Adrenal gland (tissue), 12 donors: ENCODE measurements around the gene DSTN. TPM values are rescaled to one million over a fixed set of nuclear protein-coding genes. Genes with fewer than 3 reads are reported as not detected.

Experiments
- DNase-seq, 7 donors: peaks; one replicate each; pipeline ENCODE4 v3.0.0-alpha.2; 2019 to 2020
- H3K27ac ChIP-seq, 5 donors: fragments of 200-600 bp; sonication (generic) in 4 of 5; 1 replicate in 3 of 5; 2 replicates in 2 of 5; pipeline versions ENCODE4 v1.5.1 to v1.8.0; 2016 to 2020; ENCODE audit warnings: mild to moderate bottlenecking in 1 of 5
- H3K27me3 ChIP-seq: fragments of 200-600 bp; 2 replicates; pipeline ENCODE4 v1.8.0; 2021
- H3K36me3 ChIP-seq, 2 donors: fragments of 200-600 bp; replicated peaks in 1 of 2; 1 replicate in 1 of 2; 2 replicates in 1 of 2; pipeline versions ENCODE4 v1.5.1 to v1.8.0; 2018 to 2022
- H3K4me1 ChIP-seq, 2 donors: fragments of 200-600 bp; replicated peaks in 1 of 2; 1 replicate in 1 of 2; 2 replicates in 1 of 2; pipeline versions ENCODE4 v1.5.1 to v1.8.0; 2018 to 2021
- H3K4me3 ChIP-seq, 4 donors: fragments of 200-600 bp; sonication (generic) in 3 of 4; one replicate each; pipeline ENCODE4 v1.5.1; 2016 to 2018
- H3K9me3 ChIP-seq, 3 donors: fragments of 200-600 bp; sonication (generic) in 1 of 3; replicated peaks in 1 of 3; 1 replicate in 2 of 3; 2 replicates in 1 of 3; pipeline versions ENCODE4 v1.5.1 to v1.8.0; 2016 to 2021
- POLR2A ChIP-seq, 2 donors: fragments of 450-650 bp; IDR thresholded peaks; one replicate each; pipeline ENCODE4 v1.6.1; 2017; ENCODE audit warnings: antibody characterized with exemption in 2 of 2, mild to moderate bottlenecking in 2 of 2, moderate library complexity in 1 of 2
- WGBS, 4 donors: extraction: QIAGEN DNeasy Blood & Tissue Kit in 2 of 4; methylation state at CpG; one replicate each; pipeline versions ENCODE4 v1.1.5 to v1.1.7; 2013 to 2017; 5-methylcytosine and 5-hydroxymethylcytosine counted together
- intact Hi-C, 2 donors: fragments of 100-400 bp; cut with DNase I; formaldehyde crosslinking; loops; one replicate each; pipeline versions ENCODE4 v1.14.1 to v1.15.0; 2022 to 2023
- polyA plus RNA-seq, 3 donors: library from polyadenylated mRNA; stranded (reverse); fragments of 200-250 nt in 2 of 3; fragments of 350-450 nt in 1 of 3; fragmentation: Illumina TruSeq in 1 of 3; extraction: RNeasy Lipid Tissue Mini Kit (QIAGEN cat#74804) in 1 of 3; gene quantifications; one replicate each; pipeline ENCODE4 v1.2.3, GENCODE V29; 2013 to 2014
- total RNA-seq, 9 donors: library from RNA; depleted of rRNA in 4 of 9; stranded (reverse); fragments of >200 nt in 4 of 9; fragments of 120-200 nt in 1 of 9; fragmentation: NEBNext Ultra II Directional in 1 of 9; extraction: Animal tissue kit (Norgen Biotek cat#: 25700) in 1 of 9; gene quantifications; one replicate each; pipeline versions ENCODE4 v1.1.0 to v1.2.4, GENCODE V29; 2013 to 2023
- TF ChIP-seq, protein P1 (sequence below), 6 experiments: fragments of 450-650 bp in 4 of 6; fragments of 200-600 bp in 2 of 6; sonication (generic) in 1 of 6; IDR thresholded peaks; 1 replicate in 5 of 6; 2 replicates in 1 of 6; pipeline versions ENCODE4 v1.5.1 to v1.8.0; 2016 to 2021; ENCODE audit warnings: antibody characterized with exemption in 6 of 6, mild to moderate bottlenecking in 2 of 6, moderate library complexity in 1 of 6
- donor health status: healthy with polysubstance abuse.
- donor health status: Bipolar disorder and iron deficiency.
- donor health status: DM: yes; HTN: yes; CAD: no.
- donor health status: DM: no; HTN: no; CAD: no.
- donor health status: DM: no; HTN: no; CAD: no.
- donor health status: DM: yes; HTN: yes; CAD: no.

Gene DSTN
- total and polyA plus RNA-seq, 12 donors, result 184 to 552 (median 273) TPM

DNA sequence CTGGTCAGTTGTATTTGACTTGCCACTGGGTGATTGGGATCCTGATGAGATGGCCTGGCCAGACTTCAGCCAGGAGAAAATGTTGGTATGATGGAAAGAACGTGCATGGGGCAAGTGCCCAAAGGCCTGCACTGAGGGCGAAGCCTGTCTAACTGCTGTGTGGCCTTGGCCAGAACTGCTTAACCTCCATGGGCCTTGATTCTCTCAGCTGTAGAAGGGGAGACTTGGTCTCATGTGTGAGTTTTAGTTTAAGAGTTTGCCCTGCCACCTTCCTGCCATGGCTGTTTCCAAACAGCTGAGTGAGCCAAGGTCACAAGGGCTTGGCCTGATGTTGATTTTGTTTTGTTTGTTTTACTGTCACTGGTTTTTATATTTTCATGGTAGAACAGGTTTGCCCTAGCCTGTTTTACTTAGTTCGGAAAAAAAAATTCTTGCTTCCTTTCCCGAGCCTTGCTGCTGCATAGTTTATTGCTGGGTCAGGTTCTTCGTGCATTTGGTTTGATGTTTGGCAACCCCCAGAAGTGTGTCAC lies 35.3 kb downstream of the DSTN start:
- no peaks in the 10 kb centered on the region for H3K9me3 ChIP-seq
- TF ChIP-seq, protein P1, sequence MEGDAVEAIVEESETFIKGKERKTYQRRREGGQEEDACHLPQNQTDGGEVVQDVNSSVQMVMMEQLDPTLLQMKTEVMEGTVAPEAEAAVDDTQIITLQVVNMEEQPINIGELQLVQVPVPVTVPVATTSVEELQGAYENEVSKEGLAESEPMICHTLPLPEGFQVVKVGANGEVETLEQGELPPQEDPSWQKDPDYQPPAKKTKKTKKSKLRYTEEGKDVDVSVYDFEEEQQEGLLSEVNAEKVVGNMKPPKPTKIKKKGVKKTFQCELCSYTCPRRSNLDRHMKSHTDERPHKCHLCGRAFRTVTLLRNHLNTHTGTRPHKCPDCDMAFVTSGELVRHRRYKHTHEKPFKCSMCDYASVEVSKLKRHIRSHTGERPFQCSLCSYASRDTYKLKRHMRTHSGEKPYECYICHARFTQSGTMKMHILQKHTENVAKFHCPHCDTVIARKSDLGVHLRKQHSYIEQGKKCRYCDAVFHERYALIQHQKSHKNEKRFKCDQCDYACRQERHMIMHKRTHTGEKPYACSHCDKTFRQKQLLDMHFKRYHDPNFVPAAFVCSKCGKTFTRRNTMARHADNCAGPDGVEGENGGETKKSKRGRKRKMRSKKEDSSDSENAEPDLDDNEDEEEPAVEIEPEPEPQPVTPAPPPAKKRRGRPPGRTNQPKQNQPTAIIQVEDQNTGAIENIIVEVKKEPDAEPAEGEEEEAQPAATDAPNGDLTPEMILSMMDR (IDR thresholded peaks at IDR 0.05), result no peak
- TF ChIP-seq POLR2A (IDR thresholded peaks at IDR 0.05), result no peak
- H3K36me3 ChIP-seq, result peaks cover 0 to 21% of the 10 kb centered on the region in 2 donors
- peak overlapping the region in 2 of 5 donors; percentile 35 to 50 for H3K27ac ChIP-seq
- no peaks in the 10 kb centered on the region for H3K27me3 ChIP-seq
- intact Hi-C loops, result no loop called here
- WGBS, 4 donors, result 44 to 61% (median 50%) methylated on average over 4 to 5 of the region's 5 CpGs
- no peak overlapping the region for H3K4me3 ChIP-seq
- H3K4me1 ChIP-seq, result peaks cover 8 to 13% of the 10 kb centered on the region in 2 donors
- peak in 2 of 7 donors; percentile 19 to 53 for DNase-seq

DNA sequence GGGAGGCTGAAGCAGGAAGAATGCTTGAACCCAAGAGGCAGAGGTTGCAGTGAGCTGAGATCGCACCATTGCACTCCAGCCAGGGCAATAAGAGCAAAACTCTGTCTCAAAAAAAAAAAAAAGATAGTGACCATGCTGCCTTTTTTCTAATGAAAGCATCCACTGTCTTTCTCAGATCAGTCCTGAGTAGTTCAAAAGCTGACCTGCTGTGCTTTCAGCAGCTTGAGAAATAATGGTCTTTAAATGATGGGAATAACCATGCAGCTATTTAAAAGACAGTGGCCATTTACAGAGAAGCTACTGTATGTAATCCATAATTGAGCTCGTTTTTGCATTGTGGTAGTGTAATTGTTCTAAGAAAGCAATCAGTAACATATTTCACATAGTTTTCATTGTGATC lies 36.1 kb downstream of the DSTN start:
- no peak for DNase-seq
- no peak for TF ChIP-seq POLR2A (IDR thresholded peaks at IDR 0.05)
- TF ChIP-seq, protein P1 (IDR thresholded peaks at IDR 0.05), result no peak
- WGBS, 4 donors, result 76 to 86% (median 83%) methylated on average over 2 of the region's 2 CpGs
- no peaks in the 10 kb centered on the region for H3K27me3 ChIP-seq
- no peaks in the 10 kb centered on the region for H3K9me3 ChIP-seq
- H3K36me3 ChIP-seq, result peaks cover 0 to 21% of the 10 kb centered on the region in 2 donors
- no peak overlapping the region for H3K27ac ChIP-seq
- H3K4me1 ChIP-seq, result peaks cover 8 to 13% of the 10 kb centered on the region in 2 donors
- H3K4me3 ChIP-seq, result no peak overlapping the region
- intact Hi-C loops, result no loop called here

DNA sequence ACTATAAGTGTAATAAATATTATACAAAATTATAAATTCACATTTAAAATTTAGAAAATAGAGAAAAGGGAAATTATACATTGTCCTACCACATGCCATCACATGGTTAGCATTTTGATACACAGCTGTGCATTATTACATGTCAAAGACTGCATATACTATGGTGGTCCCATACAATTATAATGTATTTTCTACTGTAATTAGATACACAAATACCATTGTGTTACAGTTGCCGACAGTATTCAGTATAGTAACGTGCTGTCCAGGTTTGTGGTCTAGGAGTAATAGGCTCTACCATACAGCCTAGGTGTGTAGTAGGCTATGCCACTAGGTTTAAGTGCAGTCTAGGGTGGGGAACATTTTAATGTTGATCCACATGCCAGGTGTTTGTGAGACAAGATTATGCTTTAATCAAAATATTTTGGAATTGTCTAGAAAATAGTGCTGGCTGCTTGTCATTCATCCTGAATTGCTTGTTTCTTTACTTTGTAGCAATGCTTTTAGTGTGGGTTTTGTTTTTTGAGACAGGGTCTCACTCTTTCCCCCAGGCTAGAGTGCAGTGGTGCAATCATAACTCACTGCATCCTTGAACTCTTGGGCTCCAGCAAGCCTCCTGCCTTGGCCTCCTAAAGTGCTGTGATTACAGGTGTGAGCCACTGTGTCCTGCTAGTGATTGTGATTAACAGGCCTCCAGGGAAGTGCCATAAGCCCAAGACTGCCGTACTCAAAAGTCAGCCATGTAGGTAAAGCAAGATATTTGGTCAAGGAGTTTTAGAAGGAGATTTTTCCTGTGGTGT lies 39.0 kb downstream of the DSTN start:
- Histone ChIP-seq H3K27ac (no peak overlapping the region), H3K4me1 (peaks cover 16 to 30% of the 10 kb centered on the region in 2 donors), H3K9me3 (no peaks in the 10 kb centered on the region), H3K36me3 (peaks cover 0 to 14% of the 10 kb centered on the region in 2 donors), H3K27me3 (no peaks in the 10 kb centered on the region), H3K4me3 (no peak overlapping the region)
- intact Hi-C loops, result no loop called here
- 89 to 94% (median 92%) methylated on average over 3 of the region's 3 CpGs for WGBS, 4 donors
- no peak for TF ChIP-seq POLR2A (IDR thresholded peaks at IDR 0.05)
- TF ChIP-seq, protein P1 (IDR thresholded peaks at IDR 0.05), result no peak
- no peak for DNase-seq

DNA sequence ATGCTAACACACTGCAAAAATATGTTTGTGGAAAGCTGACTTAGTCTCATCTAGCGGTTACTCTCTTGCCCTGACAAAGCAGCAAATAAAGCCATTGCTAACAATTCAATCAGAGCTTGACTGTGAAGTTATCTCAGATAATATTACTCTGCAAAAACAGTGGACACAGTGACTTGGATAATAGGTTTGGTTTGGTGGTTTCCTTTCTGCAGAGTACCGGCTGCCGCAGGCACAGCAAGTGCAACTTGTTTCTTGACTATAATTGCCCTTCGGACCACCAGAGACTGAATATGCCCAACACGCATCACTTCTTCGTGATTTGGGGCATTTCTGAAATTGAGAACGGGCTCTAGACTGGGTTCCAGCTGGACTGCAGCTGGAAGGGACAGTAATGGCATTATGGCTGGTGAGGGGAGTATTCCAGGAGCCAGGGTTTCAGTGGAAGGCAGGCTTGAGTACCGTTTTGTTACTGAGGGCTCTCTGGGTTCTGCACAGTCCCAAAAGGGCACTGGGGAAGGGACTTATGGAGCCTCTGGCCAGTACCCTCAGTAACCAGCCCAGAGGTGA lies 40.0 kb downstream of the DSTN start:
- intact Hi-C loops, result loop anchor here in 1 of 2 donors (5.0 kb wide), 1 partner anchor 33 kb away; no protein-coding TSS in a partner anchor
- peak overlapping the region in 1 of 5 donors; percentile 69 for H3K27ac ChIP-seq
- DNase-seq, result no peak
- H3K27me3 ChIP-seq, result no peaks in the 10 kb centered on the region
- peaks cover 0 to 21% of the 10 kb centered on the region in 2 donors for H3K36me3 ChIP-seq
- TF ChIP-seq, protein P1 (IDR thresholded peaks at IDR 0.05), result no peak
- TF ChIP-seq POLR2A (IDR thresholded peaks at IDR 0.05), result no peak
- no peaks in the 10 kb centered on the region for H3K9me3 ChIP-seq
- no peak overlapping the region for H3K4me3 ChIP-seq
- H3K4me1 ChIP-seq, result peaks cover 16 to 28% of the 10 kb centered on the region in 2 donors
- 73 to 87% (median 80%) methylated on average over 7 to 8 of the region's 8 CpGs for WGBS, 4 donors
